Activated T-helper 2 cell treated with anti-CD3 and anti-CD28 coated beads, Interferon-gamma antibody, Interleukin-2, Interleukin-4, amounts not matched to agents 10 μg/mL and 5 μg/mL and 100 μg/mL, durations not matched to agents 14 hours and 24 hours and 36 hours (primary cell): ENCODE measurements around the gene ATL3. TPM values are rescaled to one million over a fixed set of nuclear protein-coding genes. Genes with fewer than 3 reads are reported as not detected.
"Not testable (repeated sequence)": the region's sequence is repeated elsewhere in the genome, so short reads cannot be mapped to it uniquely, and the experiment has no call there.

Source experiments
- DNase-seq: peaks from one replicate; pipeline ENCODE4 v3.0.0; 2021; ENCODE audit warnings: low spot score
- H3K27ac Mint-ChIP-seq: one replicate; pipeline ENCODE4 v1.8.0; 2021; ENCODE audit warnings: mixed read lengths
- H3K27me3 Mint-ChIP-seq: one replicate; pipeline ENCODE4 v1.8.0; 2021; ENCODE audit warnings: low read depth, mixed read lengths
- H3K36me3 Mint-ChIP-seq: one replicate; pipeline ENCODE4 v1.8.0; 2021; ENCODE audit warnings: low read depth, mixed read lengths
- H3K4me1 Mint-ChIP-seq: one replicate; pipeline ENCODE4 v1.8.0; 2021; ENCODE audit warnings: low read depth, mixed read lengths
- H3K4me3 Mint-ChIP-seq: one replicate; pipeline ENCODE4 v1.8.0; 2021; ENCODE audit warnings: low read depth, mild to moderate bottlenecking, moderate library complexity, mixed read lengths
- H3K9me3 Mint-ChIP-seq: one replicate; pipeline ENCODE4 v1.8.0; 2021; ENCODE audit warnings: mixed read lengths
- intact Hi-C: fragments of 100-400 bp; cut with micrococcal nuclease; formaldehyde crosslinking; loops from one replicate; pipeline ENCODE4 v1.15.1; 2023
- total RNA-seq: library from RNA; stranded (reverse); gene quantifications from 2 replicates; pipeline ENCODE4 v1.2.3, GENCODE V29; 2022

The ATL3 gene
- total RNA-seq, 1 donor from 2014 or later, result 38.6 TPM

DNA sequence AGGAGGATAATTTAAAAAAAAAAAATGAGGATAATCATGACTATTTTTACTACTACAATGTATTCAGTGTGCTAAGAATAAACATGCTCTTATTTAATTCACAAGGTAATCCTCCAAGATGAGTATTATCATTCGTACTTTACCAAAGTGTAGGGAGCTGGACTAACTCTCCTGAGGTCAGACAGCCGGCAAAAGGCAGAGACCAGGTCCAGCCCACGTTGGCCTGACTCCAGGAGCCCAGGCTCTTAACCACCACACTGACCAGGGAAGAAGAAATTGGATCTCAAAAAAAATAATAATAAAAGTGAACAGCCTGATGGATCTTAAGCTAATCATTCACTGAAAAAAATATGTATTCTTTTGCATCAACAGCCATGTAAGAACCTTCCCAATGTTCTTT lies 82.2 kb downstream of the ATL3 start:
- Mint-ChIP-seq H3K4me3 (no peak overlapping the region), H3K27me3 (peaks cover 7% of the 10 kb centered on the region), H3K27ac (no peak overlapping the region), H3K9me3 (no peaks in the 10 kb centered on the region), H3K36me3 (no peaks in the 10 kb centered on the region), H3K4me1 (no peaks in the 10 kb centered on the region)
- intact Hi-C loops, result no loop called here
- no peak for DNase-seq

- peaks cover 7% of the 10 kb centered on the region for H3K9me3 Mint-ChIP-seq
- H3K4me1 Mint-ChIP-seq, result peaks cover 13% of the 10 kb centered on the region
- peaks cover 7% of the 10 kb centered on the region for H3K27me3 Mint-ChIP-seq
- DNase-seq, result no peak
- intact Hi-C loops, result no loop called here
- peaks cover 7% of the 10 kb centered on the region for H3K36me3 Mint-ChIP-seq
- no peak overlapping the region for H3K27ac Mint-ChIP-seq
- no peak overlapping the region for H3K4me3 Mint-ChIP-seq
Measured at GRCh38 chr11:63586451-63587166, 84.6 kb downstream of the ATL3 start.

DNA sequence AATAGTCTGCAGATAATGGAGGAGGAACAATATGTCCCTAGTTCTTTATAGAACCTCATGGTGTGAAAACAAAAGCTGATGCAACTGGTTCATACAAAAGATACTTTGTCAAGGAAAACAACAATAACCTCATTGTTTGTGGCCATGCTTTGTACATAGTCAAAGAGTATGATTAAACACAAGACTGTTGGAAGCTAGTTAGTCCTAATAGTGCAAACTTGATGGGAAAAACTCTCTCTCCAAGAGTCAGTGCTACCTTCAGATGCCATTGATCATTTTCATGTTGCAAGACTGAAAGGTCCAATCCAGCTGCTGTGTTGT lies 87.9 kb downstream of the ATL3 start:
- DNase-seq, result no peak
- Mint-ChIP-seq H3K9me3 (peaks cover 23% of the 10 kb centered on the region), H3K4me1 (peaks cover 14% of the 10 kb centered on the region), H3K27me3 (peaks cover 3% of the 10 kb centered on the region), H3K4me3 (no peak overlapping the region), H3K36me3 (peaks cover 15% of the 10 kb centered on the region), H3K27ac (no peak overlapping the region)
- intact Hi-C loops, result no loop called here

- peaks cover 18% of the 10 kb centered on the region for H3K36me3 Mint-ChIP-seq
- intact Hi-C loops, H3K4me3 Mint-ChIP-seq, DNase-seq, H3K27ac Mint-ChIP-seq, H3K27me3 Mint-ChIP-seq: not testable (repeated sequence)
- peaks cover 27% of the 10 kb centered on the region for H3K9me3 Mint-ChIP-seq
- H3K4me1 Mint-ChIP-seq, result peaks cover 14% of the 10 kb centered on the region
Measured at GRCh38 chr11:63581224-63581623, 90.0 kb downstream of the ATL3 start.

DNA sequence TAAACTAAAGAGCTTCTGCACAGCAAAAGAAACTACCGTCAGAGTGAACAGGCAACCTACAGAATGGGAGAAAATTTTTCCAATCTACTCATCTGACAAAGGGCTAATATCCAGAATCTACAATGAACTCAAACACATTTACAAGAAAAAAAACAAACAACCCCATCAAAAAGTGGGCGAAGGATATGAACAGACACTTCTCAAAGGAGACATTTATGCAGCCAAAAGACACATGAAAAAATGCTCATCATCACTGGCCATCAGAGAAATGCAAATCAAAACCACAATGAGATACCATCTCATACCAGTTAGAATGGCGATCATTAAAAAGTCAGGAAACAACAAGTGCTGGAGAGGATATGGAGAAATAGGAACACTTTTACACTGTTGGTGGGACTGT lies 92.3 kb downstream of the ATL3 start:
- DNase-seq, H3K4me3 Mint-ChIP-seq, intact Hi-C loops, H3K27ac Mint-ChIP-seq, H3K27me3 Mint-ChIP-seq: not testable (repeated sequence)
- peaks cover 27% of the 10 kb centered on the region for H3K9me3 Mint-ChIP-seq
- peaks cover 29% of the 10 kb centered on the region for H3K4me1 Mint-ChIP-seq
- peaks cover 21% of the 10 kb centered on the region for H3K36me3 Mint-ChIP-seq

- H3K27ac Mint-ChIP-seq, result peak overlapping the region; percentile 57
- H3K4me1 Mint-ChIP-seq, result peaks cover 16% of the 10 kb centered on the region
- H3K27me3 Mint-ChIP-seq, result peaks cover 18% of the 10 kb centered on the region
- intact Hi-C loops, result no loop called here
- peak overlapping the region; percentile 67 for H3K4me3 Mint-ChIP-seq
- peaks cover 8% of the 10 kb centered on the region for H3K9me3 Mint-ChIP-seq
- peaks cover 10% of the 10 kb centered on the region for H3K36me3 Mint-ChIP-seq
- DNase-seq, result no peak
Measured at GRCh38 chr11:63574856-63575602, 96.1 kb downstream of the ATL3 start.

Other genes starting within 250 kb of the ATL3 start
- gene PLAAT5, start 180.2 kb downstream of the ATL3 start, total RNA-seq, result 0.64 and 0.80 TPM in 2 replicates
- gene LGALS12, start 165.3 kb downstream of the ATL3 start, total RNA-seq, result 1.1 and 1.4 TPM in 2 replicates
- 41.4 and 45.7 TPM in 2 replicates for gene PLAAT4, start 134.6 kb downstream of the ATL3 start, total RNA-seq
- not detected in 2 replicates for gene PLAAT2, start 108.0 kb downstream of the ATL3 start, total RNA-seq
- gene PLAAT3, start 56.9 kb downstream of the ATL3 start, total RNA-seq, result 15.2 and 17.3 TPM in 2 replicates
- gene RTN3, start 10.1 kb upstream of the ATL3 start, total RNA-seq, result 61.1 and 64.1 TPM in 2 replicates
- gene ZFTA, start 97.4 kb upstream of the ATL3 start, total RNA-seq, result 7.0 and 8.9 TPM in 2 replicates
- 67.0 and 69.2 TPM in 2 replicates for gene SPINDOC, start 142.1 kb upstream of the ATL3 start, total RNA-seq
- 36.5 and 38.8 TPM in 2 replicates for gene MARK2, start 167.7 kb upstream of the ATL3 start, total RNA-seq
- gene RCOR2, start 245.8 kb upstream of the ATL3 start, total RNA-seq, result 0.41 and 0.43 TPM in 2 replicates